ENCODE results near the gene ST7. TPM values are rescaled to one million over a fixed set of nuclear protein-coding genes. Genes with fewer than 3 reads are reported as not detected.

Gene ST7
- total RNA-seq, 3 donors from 2014 or later (not counting 1 experiment from before 2014, with no cell fraction given), result 9.8 to 15.7 (median 12.9) TPM

GRCh38 chr7:117163101-117163500 is 209.8 kb downstream of the ST7 start:
- Mint-ChIP-seq H3K9me3 (no peaks in the 10 kb centered on the region), H3K27me3 (ENCODE audit: low read depth in 2 of 2) (no peaks in the 10 kb centered on the region), H3K36me3 (no peaks in the 10 kb centered on the region), H3K27ac (no peak overlapping the region), H3K4me3 (no peak overlapping the region), H3K4me1 (peaks cover 0 to 5% of the 10 kb centered on the region in 2 donors)
- intact Hi-C loops (cut with micrococcal nuclease), result no loop called here
- 100% methylated on average over 1 of the region's 2 CpGs for WGBS (ENCODE audit: insufficient coverage)
- H3K4me1 ChIP-seq (ENCODE audit: control insufficient read depth, insufficient read depth, low read length), result no peaks in the 10 kb centered on the region
- ATAC-seq (no peak), DNase-seq (no peak)
- no peak overlapping the region for H3K27ac ChIP-seq (ENCODE audit: low read length)
- no peak overlapping the region for H3K4me3 ChIP-seq (ENCODE audit: low read length)
- no peaks in the 10 kb centered on the region for H3K9me3 ChIP-seq (ENCODE audit: control insufficient read depth, insufficient read depth, low read length)
- no peaks in the 10 kb centered on the region for H3K36me3 ChIP-seq (ENCODE audit: control insufficient read depth, insufficient read depth, low read length)
- H3K27me3 ChIP-seq (ENCODE audit: control insufficient read depth, insufficient read depth, low read length), result no peaks in the 10 kb centered on the region
- no peak for TF ChIP-seq CTCF (IDR thresholded peaks at IDR 0.05)

GRCh38 chr7:117164620-117165019 is 211.3 kb downstream of the ST7 start:
- H3K27me3 ChIP-seq (ENCODE audit: control insufficient read depth, insufficient read depth, low read length), result no peaks in the 10 kb centered on the region
- intact Hi-C loops (cut with micrococcal nuclease), result no loop called here
- ATAC-seq (no peak), DNase-seq (no peak)
- no peaks in the 10 kb centered on the region for H3K9me3 ChIP-seq (ENCODE audit: control insufficient read depth, insufficient read depth, low read length)
- peaks cover 0 to 5% of the 10 kb centered on the region in 2 donors for H3K4me1 Mint-ChIP-seq
- whole genome bisulfite sequencing (ENCODE audit: insufficient coverage), result 91% methylated on average over 2 of the region's 2 CpGs
- no peaks in the 10 kb centered on the region for H3K36me3 ChIP-seq (ENCODE audit: control insufficient read depth, insufficient read depth, low read length)
- no peak overlapping the region for H3K27ac Mint-ChIP-seq
- H3K27ac ChIP-seq (ENCODE audit: low read length), result no peak overlapping the region
- H3K9me3 Mint-ChIP-seq, result no peaks in the 10 kb centered on the region
- H3K4me3 ChIP-seq (ENCODE audit: low read length), result no peak overlapping the region
- H3K4me1 ChIP-seq (ENCODE audit: control insufficient read depth, insufficient read depth, low read length), result no peaks in the 10 kb centered on the region
- TF ChIP-seq CTCF (IDR thresholded peaks at IDR 0.05), result no peak
- no peaks in the 10 kb centered on the region for H3K27me3 Mint-ChIP-seq (ENCODE audit: low read depth in 2 of 2)
- no peaks in the 10 kb centered on the region for H3K36me3 Mint-ChIP-seq
- H3K4me3 Mint-ChIP-seq, result no peak overlapping the region

- Histone ChIP-seq H3K36me3 (ENCODE audit: control insufficient read depth, insufficient read depth, low read length) (no peaks in the 10 kb centered on the region), H3K27me3 (ENCODE audit: control insufficient read depth, insufficient read depth, low read length) (no peaks in the 10 kb centered on the region), H3K27ac (ENCODE audit: low read length) (no peak overlapping the region), H3K4me1 (ENCODE audit: control insufficient read depth, insufficient read depth, low read length) (no peaks in the 10 kb centered on the region), H3K9me3 (ENCODE audit: control insufficient read depth, insufficient read depth, low read length) (no peaks in the 10 kb centered on the region), H3K4me3 (ENCODE audit: low read length) (no peak overlapping the region)
- DNase-seq, result no peak
- H3K4me1 Mint-ChIP-seq, result peaks cover 0 to 5% of the 10 kb centered on the region in 2 donors
- no peak overlapping the region for H3K4me3 Mint-ChIP-seq
- intact Hi-C loops (cut with micrococcal nuclease), result no loop called here
- WGBS (ENCODE audit: insufficient coverage), result 81% methylated on average over 4 of the region's 4 CpGs
- TF ChIP-seq CTCF (IDR thresholded peaks at IDR 0.05), result no peak
- no peak overlapping the region for H3K27ac Mint-ChIP-seq
- H3K36me3 Mint-ChIP-seq, result no peaks in the 10 kb centered on the region
- H3K27me3 Mint-ChIP-seq (ENCODE audit: low read depth in 2 of 2), result no peaks in the 10 kb centered on the region
- no peaks in the 10 kb centered on the region for H3K9me3 Mint-ChIP-seq
- no peak for ATAC-seq
Measured at GRCh38 chr7:117165656-117166055, 212.4 kb downstream of the ST7 start.

- H3K4me3 ChIP-seq (ENCODE audit: low read length), result no peak overlapping the region
- no peaks in the 10 kb centered on the region for H3K27me3 Mint-ChIP-seq (ENCODE audit: low read depth in 2 of 2)
- H3K9me3 ChIP-seq (ENCODE audit: control insufficient read depth, insufficient read depth, low read length), result no peaks in the 10 kb centered on the region
- no peaks in the 10 kb centered on the region for H3K36me3 Mint-ChIP-seq
- H3K4me3 Mint-ChIP-seq, result no peak overlapping the region
- H3K4me1 Mint-ChIP-seq, result peaks cover 0 to 5% of the 10 kb centered on the region in 2 donors
- H3K9me3 Mint-ChIP-seq, result no peaks in the 10 kb centered on the region
- TF ChIP-seq CTCF (IDR thresholded peaks at IDR 0.05), result no peak
- no peaks in the 10 kb centered on the region for H3K27me3 ChIP-seq (ENCODE audit: control insufficient read depth, insufficient read depth, low read length)
- DNase-seq, result no peak
- H3K27ac Mint-ChIP-seq, result no peak overlapping the region
- no peaks in the 10 kb centered on the region for H3K36me3 ChIP-seq (ENCODE audit: control insufficient read depth, insufficient read depth, low read length)
- no peaks in the 10 kb centered on the region for H3K4me1 ChIP-seq (ENCODE audit: control insufficient read depth, insufficient read depth, low read length)
- no peak overlapping the region for H3K27ac ChIP-seq (ENCODE audit: low read length)
- ATAC-seq, result no peak
- intact Hi-C loops (cut with micrococcal nuclease), result no loop called here
- 86% methylated on average over 4 of the region's 4 CpGs for WGBS (ENCODE audit: insufficient coverage)
Measured at GRCh38 chr7:117169907-117170306, 216.6 kb downstream of the ST7 start.

Data from natural killer cell (primary cell).